MM.1S (cell line): ENCODE results near the gene RPP40.

Experiments
- DNase-seq: peaks from one replicate; pipeline ENCODE4 v3.0.0-alpha.2; 2015
- H2AFZ ChIP-seq: fragments of 300-600 bp; sonication (generic); 2 replicates; pipeline ENCODE4 v1.6.0; 2016; ENCODE audit warnings: antibody characterized with exemption, low read length
- H3F3A ChIP-seq: fragments of 300-600 bp; sonication (generic); 2 replicates; pipeline ENCODE4 v1.6.1; 2016; ENCODE audit warnings: mild to moderate bottlenecking, antibody characterized with exemption, low read length, moderate library complexity, mixed read lengths; ENCODE audit not compliant: insufficient read depth
- H3K27ac ChIP-seq: fragments of 300-600 bp; sonication (generic); 2 replicates; pipeline ENCODE4 v1.5.1; 2016; ENCODE audit warnings: mild to moderate bottlenecking, low read length
- H3K27me3 ChIP-seq: fragments of 300-600 bp; sonication (generic); replicated peaks from 2 replicates; pipeline ENCODE4 v1.6.0; 2016; ENCODE audit warnings: low read length; ENCODE audit not compliant: insufficient read depth
- H3K36me3 ChIP-seq: fragments of 300-600 bp; sonication (generic); replicated peaks from 2 replicates; pipeline ENCODE4 v1.6.1; 2016; ENCODE audit warnings: mild to moderate bottlenecking, low read length, mixed read lengths; ENCODE audit not compliant: insufficient read depth
- H3K4me1 ChIP-seq: fragments of 300-600 bp; sonication (generic); 2 replicates; pipeline ENCODE4 v1.6.1; 2016; ENCODE audit warnings: low read length, mixed read lengths
- H3K4me2 ChIP-seq: fragments of 300-600 bp; sonication (generic); 2 replicates; pipeline ENCODE4 v1.6.0; 2016; ENCODE audit warnings: low read depth, low read length
- H3K4me3 ChIP-seq: fragments of 300-600 bp; sonication (generic); 2 replicates; pipeline ENCODE4 v1.5.1; 2016; ENCODE audit warnings: low read length, mixed read lengths
- H3K79me2 ChIP-seq: fragments of 300-600 bp; sonication (generic); 2 replicates; pipeline ENCODE4 v1.6.1; 2016; ENCODE audit warnings: mixed run types, low read length, mixed read lengths
- H3K9ac ChIP-seq: fragments of 300-600 bp; sonication (generic); 2 replicates; pipeline ENCODE4 v1.6.1; 2016; ENCODE audit warnings: low read length, mixed read lengths
- H3K9me2 ChIP-seq: fragments of 300-600 bp; sonication (generic); replicated peaks from 2 replicates; pipeline ENCODE4 v1.6.1; 2016; ENCODE audit warnings: mild to moderate bottlenecking, low read length, mixed read lengths; ENCODE audit not compliant: insufficient read depth
- H3K9me3 ChIP-seq: fragments of 300-600 bp; sonication (generic); replicated peaks from 2 replicates; pipeline ENCODE4 v1.6.1; 2016; ENCODE audit warnings: mild to moderate bottlenecking, low read length, mixed read lengths; ENCODE audit not compliant: insufficient read depth
- H4K20me1 ChIP-seq: fragments of 300-600 bp; sonication (generic); 2 replicates; pipeline ENCODE4 v1.6.1; 2016; ENCODE audit warnings: mild to moderate bottlenecking, low read length, moderate library complexity, mixed read lengths; ENCODE audit not compliant: insufficient read depth
- CTCF ChIP-seq: fragments of 300-600 bp; sonication (generic); IDR thresholded peaks from 2 replicates; pipeline ENCODE4 v1.5.1; 2016; ENCODE audit warnings: antibody characterized with exemption, low read length, mixed read lengths
- EZH2 ChIP-seq: fragments of 300-600 bp; sonication (generic); optimal IDR thresholded peaks from 2 replicates; pipeline ENCODE3; 2017; ENCODE audit warnings: low read depth, mild to moderate bottlenecking, antibody characterized with exemption, low read length, mixed read lengths
- EZH2phosphoT487 ChIP-seq: fragments of 300-600 bp; sonication (generic); IDR thresholded peaks from 2 replicates; pipeline ENCODE4 v1.6.1; 2018; ENCODE audit warnings: antibody characterized with exemption, low read length

RPP40 gene

GRCh38 chr6:5028921-5029320, 25.1 kb upstream of the RPP40 start:
- no peaks in the 10 kb centered on the region for H3K36me3 ChIP-seq
- no peaks in the 10 kb centered on the region for H3K9me2 ChIP-seq

GRCh38 chr6:5028301-5028700, 24.5 kb upstream of the RPP40 start:
- Histone ChIP-seq H2AFZ (no peak overlapping the region), H3K4me3 (no peak overlapping the region)
- DNase-seq, result no peak

More at GRCh38 chr6:5028921-5029320, 25.1 kb upstream of the RPP40 start:
- no peak overlapping the region for H3K4me2 ChIP-seq
- H3K4me1 ChIP-seq, result peaks cover 9% of the 10 kb centered on the region
- no peaks in the 10 kb centered on the region for H4K20me1 ChIP-seq
- no peak for TF ChIP-seq CTCF
- no peak for TF ChIP-seq EZH2
- TF ChIP-seq EZH2phosphoT487, result no peak
- H2AFZ ChIP-seq, result no peak overlapping the region
- no peaks in the 10 kb centered on the region for H3K79me2 ChIP-seq
- H3K9ac ChIP-seq, result no peak overlapping the region
- H3K4me3 ChIP-seq, result no peak overlapping the region
- DNase-seq, result no peak
- H3K9me3 ChIP-seq, result no peaks in the 10 kb centered on the region
- no peaks in the 10 kb centered on the region for H3K27me3 ChIP-seq
- H3F3A ChIP-seq, result no peaks in the 10 kb centered on the region
- no peak overlapping the region for H3K27ac ChIP-seq

GRCh38 chr6:5025911-5026819, 22.3 kb upstream of the RPP40 start:
- no peak overlapping the region for H3K27ac ChIP-seq

More at GRCh38 chr6:5028301-5028700, 24.5 kb upstream of the RPP40 start:
- no peak overlapping the region for H3K9ac ChIP-seq
- no peaks in the 10 kb centered on the region for H3F3A ChIP-seq
- H3K36me3 ChIP-seq, result no peaks in the 10 kb centered on the region
- H3K9me3 ChIP-seq, result no peaks in the 10 kb centered on the region
- H4K20me1 ChIP-seq, result no peaks in the 10 kb centered on the region
- H3K27me3 ChIP-seq, result no peaks in the 10 kb centered on the region
- no peaks in the 10 kb centered on the region for H3K9me2 ChIP-seq
- TF ChIP-seq CTCF (no peak), EZH2 (no peak), EZH2phosphoT487 (no peak)
- H3K27ac ChIP-seq, result no peak overlapping the region
- peaks cover 9% of the 10 kb centered on the region for H3K4me1 ChIP-seq
- H3K4me2 ChIP-seq, result no peak overlapping the region
- H3K79me2 ChIP-seq, result no peaks in the 10 kb centered on the region

More at GRCh38 chr6:5025911-5026819, 22.3 kb upstream of the RPP40 start:
- Histone ChIP-seq H3K4me2 (peak overlapping the region; percentile 32; the same call in 1 of the 2 replicates), H2AFZ (peak overlapping the region; percentile 48), H3K79me2 (no peaks in the 10 kb centered on the region), H3K27me3 (no peaks in the 10 kb centered on the region), H3K4me1 (peaks cover 9% of the 10 kb centered on the region), H3K36me3 (no peaks in the 10 kb centered on the region), H3K9me3 (no peaks in the 10 kb centered on the region), H3K9me2 (no peaks in the 10 kb centered on the region), H4K20me1 (no peaks in the 10 kb centered on the region), H3F3A (no peaks in the 10 kb centered on the region), H3K9ac (peak overlapping the region; percentile 37; the same call in 1 of the 2 replicates), H3K4me3 (peak overlapping the region; percentile 9; the same call in 1 of the 2 replicates)
- TF ChIP-seq EZH2phosphoT487 (no peak), EZH2 (no peak), CTCF (no peak)
- DNase-seq, result no peak
